AG04449 (cell line): ENCODE measurements around the gene PRR20G.

Source experiments
- CTCF ChIA-PET: fragments of 350-600 bp; formaldehyde crosslinking; extraction: SDS; loops from one replicate; lab custom pipeline; 2021; ENCODE audit warnings: antibody characterized with exemption; lab: Yijun Ruan, JAX
- POLR2A ChIA-PET: fragments of 400-600, 350-600 bp; formaldehyde crosslinking; extraction: SDS; loops from one replicate; lab custom pipeline; 2020; ENCODE audit warnings: antibody characterized with exemption, inconsistent platforms; lab: Yijun Ruan, JAX
- DNase-seq: peaks from one replicate; pipeline ENCODE4 v3.0.0-alpha.2; 2010; ENCODE audit warnings: low read depth, low spot score
- H3K4me3 ChIP-seq: 2 replicates; pipeline ENCODE4 v1.5.1; 2011; ENCODE audit warnings: low read depth, mild to moderate bottlenecking, control low read depth, low read length
- TF ChIP-seq, protein P1 (sequence below): IDR thresholded peaks from one replicate; pipeline ENCODE4 v1.5.1; 2011; ENCODE audit warnings: mild to moderate bottlenecking, moderate library complexity, low read length, control low read depth, inconsistent platforms; ENCODE audit not compliant: insufficient read depth; ENCODE audit errors: missing control alignments

Gene PRR20G

DNA sequence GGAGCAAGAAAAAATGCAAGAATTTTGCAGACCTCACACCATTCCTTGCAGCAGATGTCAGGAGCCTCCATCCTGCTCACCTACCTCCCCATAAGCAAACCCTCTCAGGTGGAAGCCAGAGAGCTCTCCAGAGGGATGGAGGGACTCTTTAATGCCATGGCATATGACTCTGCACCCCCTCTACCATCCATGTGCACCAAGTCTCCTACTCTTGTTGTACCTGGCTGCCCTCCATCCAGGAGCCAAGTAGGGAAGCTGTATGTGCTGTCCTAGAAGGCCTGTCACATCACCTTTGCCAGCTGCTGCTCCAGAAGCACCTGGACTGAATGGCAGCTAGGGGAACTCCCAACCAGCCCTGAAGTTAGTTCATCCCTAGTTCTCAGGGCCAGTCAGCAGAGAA, 38.5 kb upstream of the PRR20G start:
- DNase-seq: no peak
- ChIA-PET CTCF (no interaction called here), POLR2A (no interaction called here)
- TF ChIP-seq, protein P1, sequence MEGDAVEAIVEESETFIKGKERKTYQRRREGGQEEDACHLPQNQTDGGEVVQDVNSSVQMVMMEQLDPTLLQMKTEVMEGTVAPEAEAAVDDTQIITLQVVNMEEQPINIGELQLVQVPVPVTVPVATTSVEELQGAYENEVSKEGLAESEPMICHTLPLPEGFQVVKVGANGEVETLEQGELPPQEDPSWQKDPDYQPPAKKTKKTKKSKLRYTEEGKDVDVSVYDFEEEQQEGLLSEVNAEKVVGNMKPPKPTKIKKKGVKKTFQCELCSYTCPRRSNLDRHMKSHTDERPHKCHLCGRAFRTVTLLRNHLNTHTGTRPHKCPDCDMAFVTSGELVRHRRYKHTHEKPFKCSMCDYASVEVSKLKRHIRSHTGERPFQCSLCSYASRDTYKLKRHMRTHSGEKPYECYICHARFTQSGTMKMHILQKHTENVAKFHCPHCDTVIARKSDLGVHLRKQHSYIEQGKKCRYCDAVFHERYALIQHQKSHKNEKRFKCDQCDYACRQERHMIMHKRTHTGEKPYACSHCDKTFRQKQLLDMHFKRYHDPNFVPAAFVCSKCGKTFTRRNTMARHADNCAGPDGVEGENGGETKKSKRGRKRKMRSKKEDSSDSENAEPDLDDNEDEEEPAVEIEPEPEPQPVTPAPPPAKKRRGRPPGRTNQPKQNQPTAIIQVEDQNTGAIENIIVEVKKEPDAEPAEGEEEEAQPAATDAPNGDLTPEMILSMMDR: no peak
- no peak overlapping the region for H3K4me3 ChIP-seq

DNA sequence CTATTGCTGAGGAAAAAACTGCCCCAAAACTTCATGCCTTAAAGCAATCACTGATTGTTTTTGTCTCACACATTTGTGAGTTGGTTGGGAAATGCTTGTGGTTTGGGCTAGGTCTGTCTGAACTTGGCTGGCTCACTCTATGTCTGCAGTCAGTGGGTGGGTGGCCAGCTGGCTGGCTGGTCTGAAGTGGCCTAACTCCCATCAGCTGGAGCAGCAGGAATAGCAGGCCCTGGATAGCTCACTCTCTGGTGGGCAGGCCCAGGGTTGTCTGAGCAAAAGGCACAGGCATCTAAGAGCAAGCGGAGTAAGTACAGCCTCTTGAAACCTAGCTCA, 37.7 kb upstream of the PRR20G start:
- POLR2A ChIA-PET: no interaction called here
- H3K4me3 ChIP-seq: no peak overlapping the region
- no peak for DNase-seq
- CTCF ChIA-PET: no interaction called here
- TF ChIP-seq, protein P1: no peak

DNA sequence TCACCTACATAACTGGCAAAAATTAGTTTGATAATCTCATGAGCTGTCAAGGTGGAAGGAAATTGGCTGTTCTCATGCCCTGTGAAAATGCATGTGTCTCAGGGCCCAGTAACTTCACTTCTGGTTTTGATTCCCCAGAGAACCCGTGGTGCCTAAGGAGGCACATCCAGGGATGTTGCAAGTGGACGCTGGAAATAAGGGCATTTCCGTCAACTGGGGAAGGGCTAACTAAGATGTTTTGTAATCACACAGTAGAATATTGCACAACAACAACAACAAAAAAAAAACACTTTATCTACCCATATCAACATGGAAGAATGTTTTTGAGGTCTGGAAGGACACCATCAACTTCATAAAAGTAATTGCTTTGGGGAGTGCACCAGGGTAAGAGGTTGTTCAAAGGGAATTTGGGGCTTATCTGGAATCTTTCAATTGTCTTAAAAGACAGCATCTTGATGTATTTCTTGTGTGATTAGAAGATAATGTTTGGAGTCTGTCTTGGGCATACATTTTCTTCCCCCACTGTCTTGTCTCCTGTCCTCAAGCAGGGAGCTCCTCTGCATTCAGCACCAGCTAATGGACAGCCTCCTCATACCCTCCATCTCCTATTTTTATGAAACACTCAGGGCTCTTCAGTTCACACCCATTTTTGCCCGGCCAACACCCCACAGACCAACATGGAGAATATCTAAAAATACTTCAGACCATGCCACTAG, 37.2 kb upstream of the PRR20G start:
- POLR2A ChIA-PET: no interaction called here

DNA sequence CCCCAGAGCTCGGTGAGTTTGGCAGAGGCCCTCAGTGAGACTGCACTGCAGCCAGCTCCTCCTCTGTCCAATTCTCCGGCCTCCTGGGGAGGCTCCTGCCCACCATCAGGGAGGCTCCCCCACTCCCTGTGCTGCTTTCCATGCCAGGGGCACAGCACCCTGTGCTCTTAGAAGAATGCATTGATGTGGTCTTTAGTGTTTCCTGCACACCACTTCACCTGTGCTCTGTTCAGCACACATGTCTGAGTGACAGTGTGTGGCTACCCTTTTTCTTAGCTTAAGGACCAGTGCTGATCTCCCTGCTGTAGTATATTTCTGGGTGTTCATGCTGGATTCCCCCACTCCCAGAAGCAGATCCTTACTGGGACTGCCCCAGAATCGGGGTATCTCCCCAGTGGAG, 36.2 kb upstream of the PRR20G start:
- CTCF ChIA-PET: no interaction called here
- no peak overlapping the region for H3K4me3 ChIP-seq
- POLR2A ChIA-PET: no interaction called here
- DNase-seq: no peak
- TF ChIP-seq, protein P1: no peak

More for the DNA sequence above, 37.2 kb upstream of the PRR20G start:
- H3K4me3 ChIP-seq: no peak overlapping the region
- DNase-seq: no peak
- TF ChIP-seq, protein P1: no peak
- CTCF ChIA-PET: no interaction called here

DNA sequence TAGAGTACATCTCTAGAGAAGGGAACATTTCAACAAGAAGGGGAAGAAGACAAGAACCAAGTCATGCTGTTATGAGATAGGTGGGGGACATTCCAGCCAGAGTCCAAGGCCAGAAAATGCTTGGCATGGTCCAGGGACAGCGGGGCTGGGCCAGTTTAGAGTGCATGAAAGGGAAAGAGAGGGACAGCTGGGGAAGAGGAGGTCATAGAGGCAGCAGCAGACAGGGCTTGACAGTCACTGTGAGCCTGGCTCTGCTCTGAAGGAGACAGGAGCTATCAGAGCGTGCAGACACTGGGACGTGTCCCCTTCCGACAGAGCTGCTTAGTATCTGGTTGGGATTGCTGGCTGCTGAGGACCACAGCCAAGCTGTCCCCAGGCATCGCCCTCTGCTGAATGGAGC, 35.7 kb upstream of the PRR20G start:
- no peak overlapping the region for H3K4me3 ChIP-seq
- no peak for DNase-seq
- ChIA-PET POLR2A (no interaction called here), CTCF (no interaction called here)
- TF ChIP-seq, protein P1: no peak

DNA sequence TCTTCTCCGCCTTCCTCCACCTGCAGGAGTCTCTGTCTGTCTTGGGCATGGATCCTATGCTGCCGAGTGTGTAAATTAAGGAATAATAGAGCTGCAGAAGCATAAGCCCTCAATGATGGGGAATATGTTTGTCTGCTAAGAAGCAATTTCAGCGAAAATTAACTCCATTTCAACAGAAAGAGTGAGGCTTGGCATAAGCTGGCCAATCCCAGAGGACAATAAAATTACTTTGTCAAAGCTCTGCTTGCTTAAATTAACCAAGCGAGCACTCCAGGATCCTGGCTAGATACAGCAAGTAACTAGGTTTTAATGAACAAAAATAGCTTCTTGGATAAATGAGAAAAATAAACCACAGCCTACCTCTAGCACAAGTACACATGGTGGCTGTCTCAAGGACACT, 33.5 kb upstream of the PRR20G start:
- TF ChIP-seq, protein P1: no peak
- H3K4me3 ChIP-seq: no peak overlapping the region
- ChIA-PET POLR2A (no interaction called here), CTCF (no interaction called here)
- no peak for DNase-seq
